K562 (cell line): ENCODE measurements around the gene MOCOS. TPM values are rescaled to one million over a fixed set of nuclear protein-coding genes. Genes with fewer than 3 reads are reported as not detected.

Experiments used
- ATAC-seq: fragments of 200-7000 bp; cut with Tn5 transposase; 3 replicates; pipeline ENCODE4 v1.9.1; 2020; ENCODE audit warnings: moderate library complexity
- BruUV-seq: library from RNA; stranded (reverse); fragments of 400-500 nt; replicated peaks from 2 replicates; lab custom pipeline; 2021; lab: Mats Ljungman, UMichigan
- CTCF ChIA-PET: fragments of 300-600 bp; formaldehyde crosslinking; extraction: SDS; loops from one replicate; lab custom pipeline; 2021; ENCODE audit warnings: low intra/inter-chr PET ratio; lab: Yijun Ruan, JAX
- POLR2A ChIA-PET: fragments of 300-600, 350-650 bp; sonication (Branson Sonifier 250); formaldehyde crosslinking; extraction: SDS; loops from one replicate; lab custom pipeline; 2021; ENCODE audit warnings: antibody characterized with exemption, inconsistent platforms; lab: Yijun Ruan, JAX
- DNase-seq, 4 experiments: peaks; one replicate each; pipeline versions ENCODE4 v3.0.0 to v3.0.0-alpha.2; 2011 to 2018; ENCODE audit warnings: low spot score in 3 of 4, mixed read lengths in 3 of 4; ENCODE audit errors: extremely low read depth in 1 of 4
- FAIRE-seq: peaks from 2 replicates; lab custom pipeline; 2011; peaks lifted over from hg19 to GRCh38; lab: Jason Lieb, UNC
- H2AFZ ChIP-seq: 2 replicates; pipeline ENCODE4 v1.6.0; 2011; ENCODE audit warnings: low read depth, low read length, control low read depth, inconsistent platforms
- H3K27ac ChIP-seq: fragments of 200-600 bp; 3 replicates; pipeline ENCODE4 v1.8.0; 2011; ENCODE audit warnings: low read depth, mild to moderate bottlenecking, control low read depth, inconsistent platforms, low read length, moderate library complexity, mixed read lengths; ENCODE audit errors: extremely low read depth
- H3K27me3 ChIP-seq, 2 experiments: fragments of 300-600 bp in 1 of 2; 2 replicates in 1 of 2; 3 replicates in 1 of 2; pipeline versions ENCODE4 v1.6.0 to v1.8.0; 2011; ENCODE audit warnings: inconsistent platforms in 2 of 2, low read length in 2 of 2, mild to moderate bottlenecking in 1 of 2, mixed read lengths in 1 of 2, moderate library complexity in 1 of 2; ENCODE audit not compliant: control insufficient read depth in 2 of 2, insufficient read depth in 2 of 2
- H3K36me3 ChIP-seq: fragments of 300-600 bp; 3 replicates; pipeline ENCODE4 v1.8.0; 2011; ENCODE audit warnings: mild to moderate bottlenecking, low read length, inconsistent platforms; ENCODE audit not compliant: control insufficient read depth, insufficient read depth
- H3K4me1 ChIP-seq, 2 experiments: fragments of 200-600 bp in 1 of 2; replicated peaks in 1 of 2; 2 replicates in 1 of 2; 3 replicates in 1 of 2; pipeline versions ENCODE4 v1.5.1 to v1.8.0; 2011; ENCODE audit warnings: inconsistent platforms in 2 of 2, low read length in 2 of 2, mild to moderate bottlenecking in 1 of 2, mixed read lengths in 1 of 2, moderate library complexity in 1 of 2; ENCODE audit not compliant: control insufficient read depth in 2 of 2, insufficient read depth in 2 of 2
- H3K4me2 ChIP-seq: 2 replicates; pipeline ENCODE4 v1.6.1; 2011; ENCODE audit warnings: low read length, control low read depth, inconsistent platforms, mixed read lengths; ENCODE audit not compliant: insufficient read depth
- H3K4me3 ChIP-seq: fragments of 200-600 bp; sonication (generic), shearing (Covaris generic); 2 replicates; pipeline ENCODE4 v1.5.1; 2016; ENCODE audit warnings: control low read depth, inconsistent platforms
- H3K79me2 ChIP-seq: fragments of 200-600 bp; 3 replicates; pipeline ENCODE4 v1.8.0; 2011; ENCODE audit warnings: low read length, inconsistent platforms; ENCODE audit not compliant: control insufficient read depth, insufficient read depth
- H3K9ac ChIP-seq, 2 experiments: 2 replicates each; pipeline versions ENCODE4 v1.6.0 to v1.6.1; 2011; ENCODE audit warnings: low read depth in 2 of 2, low read length in 2 of 2, control low read depth in 1 of 2, inconsistent platforms in 1 of 2, mild to moderate bottlenecking in 1 of 2, mixed read lengths in 1 of 2; ENCODE audit not compliant: insufficient read depth in 1 of 2
- H3K9me1 ChIP-seq: one replicate; pipeline ENCODE4 v1.6.0; 2011; ENCODE audit warnings: inconsistent platforms, mild to moderate bottlenecking, low read length, moderate library complexity; ENCODE audit not compliant: control insufficient read depth, insufficient read depth
- H3K9me3 ChIP-seq: replicated peaks from 2 replicates; pipeline ENCODE4 v1.5.1; 2011; ENCODE audit warnings: low read depth, low read length, inconsistent platforms; ENCODE audit not compliant: control insufficient read depth, insufficient read depth
- H4K20me1 ChIP-seq: replicated peaks from 2 replicates; pipeline ENCODE4 v1.6.1; 2011; ENCODE audit warnings: low read length, inconsistent platforms, mixed read lengths; ENCODE audit not compliant: control insufficient read depth, insufficient read depth
- GTF2F1 ChIP-seq: IDR thresholded peaks from 2 replicates; pipeline ENCODE4 v1.6.1; 2011; ENCODE audit warnings: low read depth, low read length, improper control_type of control experiment
- NCOR1 ChIP-seq: fragments of 450-650 bp; IDR thresholded peaks from 2 replicates; pipeline ENCODE4 v1.6.1; 2016; ENCODE audit warnings: mild to moderate bottlenecking, moderate library complexity
- NFIX ChIP-seq: fragments of 250-450 bp; sonication (Bioruptor Pico); IDR thresholded peaks from 2 replicates; pipeline ENCODE4 v1.4.0; 2020; ENCODE audit warnings: low read depth, mild to moderate bottlenecking, moderate library complexity
- POLR3G ChIP-seq: IDR thresholded peaks from 2 replicates; pipeline ENCODE4 v1.6.1; 2011; ENCODE audit not compliant: insufficient read length, insufficient replicate concordance; ENCODE audit errors: extremely low read depth
- RBM25 ChIP-seq: fragments of 200-400 bp; formaldehyde crosslinking; IDR thresholded peaks from 2 replicates; pipeline ENCODE4 v1.6.1; 2018; ENCODE audit warnings: low read length, low read depth, moderate library complexity; ENCODE audit not compliant: severe bottlenecking
- SRF ChIP-seq, 2 experiments: fragments of 250-450, 450-650 bp in 1 of 2; sonication (Bioruptor Pico) in 1 of 2; sonication (generic) in 1 of 2; formaldehyde crosslinking; IDR thresholded peaks; 2 replicates each; pipeline versions ENCODE4 v1.5.0 to v1.5.1; 2020 to 2022; ENCODE audit warnings: mild to moderate bottlenecking in 1 of 2, missing genetic modification reagents in 1 of 2
- TAL1 ChIP-seq: fragments of 450-650 bp; IDR thresholded peaks from 2 replicates; pipeline ENCODE4 v1.6.1; 2016; ENCODE audit warnings: mild to moderate bottlenecking
- WGBS: fragments of 100-300 bp; shearing (Covaris generic); methylation state at CpG from one replicate; pipeline ENCODE4 v1.1.6; 2016; ENCODE audit warnings: low coverage, mixed read lengths; ENCODE audit not compliant: insufficient coverage; ENCODE audit errors: missing lambda C conversion rate; 5-methylcytosine and 5-hydroxymethylcytosine counted together
- in situ Hi-C: fragments of 300-500 bp; cut with MboI; formaldehyde crosslinking; loops from 4 replicates; pipeline ENCODE4 v1.15.0; 2018; ENCODE audit warnings: inconsistent platforms, mixed read lengths
- intact Hi-C: fragments of 100-400 bp; cut with micrococcal nuclease; formaldehyde crosslinking; loops from 2 replicates; pipeline ENCODE4 v1.14.2; 2022
- polyA plus RNA-seq, 8 experiments: library from polyadenylated mRNA; depleted of rRNA in 4 of 8; stranded (reverse) in 5 of 8; unstranded in 3 of 8; fragments of >200 nt; fragmentation: Nextera tagmentation in 2 of 8; fragmentation: Illumina TruSeq in 1 of 8; extraction: Ambion mirVana in 2 of 8; extraction: Trizol in 1 of 8; gene quantifications; 2 replicates each; pipeline versions ENCODE4 v1.2.1 to v1.2.3, GENCODE V29; 2011 to 2014; ENCODE audit warnings: inconsistent platforms in 1 of 8, missing spikeins in 1 of 8
- total RNA-seq, 7 experiments: library from RNA; depleted of rRNA in 6 of 7; stranded (reverse); fragments of >200 nt in 6 of 7; fragmentation: Illumina TruSeq in 2 of 7; extraction: Trizol in 2 of 7; gene quantifications; 2 replicates each; pipeline versions ENCODE4 v1.2.1 to v1.2.3, GENCODE V29; 2011 to 2021; ENCODE audit warnings: low replicate concordance in 1 of 7

MOCOS gene
- total and polyA plus RNA-seq, 9 of the 15 experiments (the other 6 are each of a cell fraction or from before 2014, with no cell fraction given): 4.5 to 12.4 (median 9.1) TPM

DNA sequence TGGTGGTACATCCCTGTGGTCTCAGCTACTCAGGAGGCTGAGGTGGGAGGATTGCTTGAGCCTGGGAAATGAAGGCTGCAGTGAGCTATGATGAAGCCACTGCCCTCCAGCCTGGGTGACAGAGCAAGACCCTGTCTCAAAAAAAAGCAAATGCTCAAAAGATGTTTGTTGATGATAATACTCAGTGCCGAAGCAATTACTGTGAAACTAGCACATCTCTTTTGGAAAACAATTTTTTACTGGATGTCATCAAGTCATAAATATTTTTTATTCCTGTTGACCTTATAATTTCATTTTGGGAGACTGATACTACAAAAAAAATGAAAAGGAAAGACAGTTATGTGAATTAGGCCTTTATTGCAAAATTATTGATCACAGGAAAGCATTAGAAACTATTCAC is 75.7 kb downstream of the MOCOS start:
- no peak for FAIRE-seq
- Histone ChIP-seq H3K36me3 (no peaks in the 10 kb centered on the region), H3K27me3 (no peaks in the 10 kb centered on the region), H4K20me1 (no peaks in the 10 kb centered on the region), H3K4me1 (peaks cover 4 to 9% of the 10 kb centered on the region in 2 experiments; a peak in 4 of 5 replicates), H3K27ac (no peak overlapping the region), H3K9me3 (no peaks in the 10 kb centered on the region), H3K4me2 (no peak overlapping the region), H3K9ac (no peak overlapping the region), H3K79me2 (no peaks in the 10 kb centered on the region)
- in situ Hi-C loops: no loop called here
- 33% methylated on average over 1 of the region's 1 CpG for WGBS
- ATAC-seq: no peak
- POLR2A ChIA-PET: interaction anchor here (0.8 kb wide), 1 partner anchor 134 kb away, joined by 3 read pairs; the partner anchor contains the start of gene SLC39A6
- no peak for TF ChIP-seq TAL1
- TF ChIP-seq NFIX (CRISPR knock-in tag): no peak
- no peak for TF ChIP-seq NCOR1
- TF ChIP-seq GTF2F1: no peak
- no peak for TF ChIP-seq SRF (CRISPR knock-in tag; IDR thresholded peaks at IDR 0.05)
- no peak for TF ChIP-seq POLR3G
- peak; percentile 94 for TF ChIP-seq RBM25
- TF ChIP-seq, all 486 proteins: peak for 1
- Histone ChIP-seq H3K9me1 (no peaks in the 10 kb centered on the region), H2AFZ (no peak overlapping the region), H3K4me3 (no peak overlapping the region)
- intact Hi-C loops: no loop called here
- CTCF ChIA-PET: no interaction called here
- BruUV-seq: no TSS peak
- DNase-seq: no peak
